22Rv1 (cell line): ENCODE measurements around the gene SND1.

Source experiments
- ZFX ChIP-seq: fragments of 450-650 bp; IDR thresholded peaks from 2 replicates; pipeline ENCODE4 v1.6.1; 2017; ENCODE audit warnings: antibody characterized with exemption, borderline replicate concordance
- TF ChIP-seq, protein P1 (sequence below): fragments of 450-650 bp; IDR thresholded peaks from 2 replicates; pipeline ENCODE4 v1.5.1; 2017; ENCODE audit warnings: mild to moderate bottlenecking

DNA sequence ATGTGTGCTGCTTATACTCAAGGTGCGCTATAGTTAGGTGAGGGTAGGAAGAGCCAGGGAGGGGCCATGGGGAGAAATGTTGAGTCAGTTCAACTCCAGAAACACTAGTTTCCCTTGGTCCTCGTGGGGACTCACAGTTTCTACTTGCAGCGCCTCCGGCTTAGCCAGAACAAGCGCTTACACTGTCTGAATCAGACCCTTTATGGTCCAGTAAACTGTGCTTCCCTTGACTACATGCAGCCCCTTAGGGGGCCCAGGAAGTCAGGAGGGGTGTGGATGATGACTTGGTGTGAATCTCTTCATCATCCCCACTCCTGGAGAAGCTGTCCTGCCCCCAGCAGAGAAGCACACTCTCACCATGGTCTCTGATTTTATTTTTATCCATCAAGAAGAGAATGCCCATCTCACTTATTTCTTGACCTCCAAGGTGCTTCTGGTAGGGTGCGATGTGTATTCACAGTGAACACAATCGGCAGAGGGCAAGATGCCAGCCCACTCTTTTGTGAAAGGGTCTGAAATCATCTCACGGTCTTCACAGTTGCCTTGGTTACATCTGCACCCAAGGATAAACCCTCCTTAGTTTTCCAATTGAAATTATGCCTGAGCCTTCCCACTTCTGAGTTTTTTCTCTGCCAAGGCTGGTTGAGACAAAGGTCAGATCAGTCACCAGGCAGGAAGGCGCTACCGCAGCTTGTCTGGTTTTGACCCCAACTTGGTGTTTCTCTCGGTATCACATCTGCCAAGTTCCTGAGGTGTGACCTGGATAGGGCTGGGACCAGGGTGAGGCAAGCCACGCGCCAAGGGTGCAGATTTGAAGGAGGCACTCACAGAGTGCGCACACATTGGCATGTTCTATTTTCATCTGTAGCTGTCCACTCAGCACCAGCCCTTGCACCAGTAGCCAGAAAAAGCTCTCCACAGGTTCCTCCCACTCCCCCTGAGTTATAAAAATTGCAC is 441.9 kb downstream of the SND1 start:
- TF ChIP-seq, protein P1, sequence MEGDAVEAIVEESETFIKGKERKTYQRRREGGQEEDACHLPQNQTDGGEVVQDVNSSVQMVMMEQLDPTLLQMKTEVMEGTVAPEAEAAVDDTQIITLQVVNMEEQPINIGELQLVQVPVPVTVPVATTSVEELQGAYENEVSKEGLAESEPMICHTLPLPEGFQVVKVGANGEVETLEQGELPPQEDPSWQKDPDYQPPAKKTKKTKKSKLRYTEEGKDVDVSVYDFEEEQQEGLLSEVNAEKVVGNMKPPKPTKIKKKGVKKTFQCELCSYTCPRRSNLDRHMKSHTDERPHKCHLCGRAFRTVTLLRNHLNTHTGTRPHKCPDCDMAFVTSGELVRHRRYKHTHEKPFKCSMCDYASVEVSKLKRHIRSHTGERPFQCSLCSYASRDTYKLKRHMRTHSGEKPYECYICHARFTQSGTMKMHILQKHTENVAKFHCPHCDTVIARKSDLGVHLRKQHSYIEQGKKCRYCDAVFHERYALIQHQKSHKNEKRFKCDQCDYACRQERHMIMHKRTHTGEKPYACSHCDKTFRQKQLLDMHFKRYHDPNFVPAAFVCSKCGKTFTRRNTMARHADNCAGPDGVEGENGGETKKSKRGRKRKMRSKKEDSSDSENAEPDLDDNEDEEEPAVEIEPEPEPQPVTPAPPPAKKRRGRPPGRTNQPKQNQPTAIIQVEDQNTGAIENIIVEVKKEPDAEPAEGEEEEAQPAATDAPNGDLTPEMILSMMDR, result no peak
- TF ChIP-seq ZFX, result no peak
